ENCODE measurements around the gene ST13. TPM values are rescaled to one million over a fixed set of nuclear protein-coding genes. Genes with fewer than 3 reads are reported as not detected.

ST13 gene
- total RNA-seq, 1 donor = 231 TPM

DNA sequence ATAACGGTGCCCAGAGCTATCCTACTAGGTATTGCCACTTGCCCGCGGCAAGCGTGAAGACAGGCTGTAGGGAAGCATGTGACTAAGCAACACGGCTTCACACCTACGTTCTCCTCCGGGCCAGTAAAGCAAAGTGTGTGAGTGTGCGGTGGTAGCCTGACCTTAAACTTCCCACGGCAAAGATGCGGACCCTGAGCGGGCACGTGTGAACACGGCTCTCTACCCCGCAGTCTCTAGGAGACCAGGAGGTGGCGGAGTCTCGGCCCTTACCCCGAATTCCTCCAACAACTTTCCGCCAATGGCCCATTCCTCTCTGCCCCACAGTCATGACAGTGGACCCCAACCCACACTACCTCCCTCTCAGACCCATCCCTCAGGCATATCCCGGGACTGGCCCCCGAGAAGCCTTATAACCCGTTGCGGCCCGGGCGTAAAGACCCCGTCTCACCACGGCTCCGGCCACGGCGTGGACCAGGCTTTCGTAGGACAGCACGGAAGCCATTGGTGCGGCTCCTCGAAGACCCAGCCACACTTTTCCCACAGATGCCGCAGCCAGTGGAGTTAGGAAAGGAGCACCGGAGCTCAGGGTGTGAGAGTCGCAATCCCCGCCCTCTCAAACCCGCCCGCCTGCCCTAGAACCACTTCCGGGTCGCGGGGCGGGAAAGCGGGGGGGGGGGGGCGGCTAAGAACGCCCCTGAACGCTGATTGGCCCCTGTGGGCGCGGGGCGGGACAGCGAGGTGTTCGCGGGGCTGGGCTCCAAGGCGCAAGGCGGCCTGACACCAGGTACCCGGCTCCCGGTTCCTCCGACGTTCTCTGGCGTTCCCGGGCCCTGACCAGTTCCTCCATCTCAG is 37.5 kb downstream of the ST13 start, which contains the start of gene SLC25A17:
Gene SLC25A17 (minus strand): TSS at position 600 of the 852 bp plus-strand sequence. CDS start 98 bp downstream, at position 502.
- TF ChIP-seq, protein P1, sequence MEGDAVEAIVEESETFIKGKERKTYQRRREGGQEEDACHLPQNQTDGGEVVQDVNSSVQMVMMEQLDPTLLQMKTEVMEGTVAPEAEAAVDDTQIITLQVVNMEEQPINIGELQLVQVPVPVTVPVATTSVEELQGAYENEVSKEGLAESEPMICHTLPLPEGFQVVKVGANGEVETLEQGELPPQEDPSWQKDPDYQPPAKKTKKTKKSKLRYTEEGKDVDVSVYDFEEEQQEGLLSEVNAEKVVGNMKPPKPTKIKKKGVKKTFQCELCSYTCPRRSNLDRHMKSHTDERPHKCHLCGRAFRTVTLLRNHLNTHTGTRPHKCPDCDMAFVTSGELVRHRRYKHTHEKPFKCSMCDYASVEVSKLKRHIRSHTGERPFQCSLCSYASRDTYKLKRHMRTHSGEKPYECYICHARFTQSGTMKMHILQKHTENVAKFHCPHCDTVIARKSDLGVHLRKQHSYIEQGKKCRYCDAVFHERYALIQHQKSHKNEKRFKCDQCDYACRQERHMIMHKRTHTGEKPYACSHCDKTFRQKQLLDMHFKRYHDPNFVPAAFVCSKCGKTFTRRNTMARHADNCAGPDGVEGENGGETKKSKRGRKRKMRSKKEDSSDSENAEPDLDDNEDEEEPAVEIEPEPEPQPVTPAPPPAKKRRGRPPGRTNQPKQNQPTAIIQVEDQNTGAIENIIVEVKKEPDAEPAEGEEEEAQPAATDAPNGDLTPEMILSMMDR (IDR thresholded peaks at IDR 0.05; ENCODE audit: extremely low read depth, low read depth, low read length) = peak; percentile 43
- no peaks in the 10 kb centered on the region for H3K27me3 ChIP-seq (ENCODE audit: insufficient read depth, low read length)
- peaks cover 19% of the 10 kb centered on the region for H3K4me1 ChIP-seq (ENCODE audit: insufficient read depth, low read length)
- peak within 1 kb of the TSS; percentile 97 for H2AFZ ChIP-seq (ENCODE audit: low read length)
- peaks cover 46% of the 10 kb centered on the region for H3K79me2 ChIP-seq (ENCODE audit: insufficient read depth, low read length)
- peak within 1 kb of the TSS; percentile 96 for H3K4me2 ChIP-seq (ENCODE audit: insufficient read depth, low read length)
- peak within 1 kb of the TSS; percentile 100 for H3K4me3 ChIP-seq (ENCODE audit: insufficient read depth, low read length)
- H4K20me1 ChIP-seq (ENCODE audit: insufficient read depth, low read length) = peaks cover 5% of the 10 kb centered on the region
- no peaks in the 10 kb centered on the region for H3K9me3 ChIP-seq (ENCODE audit: low read depth, low read length)
- peak within 1 kb of the TSS; percentile 85 for H3K27ac ChIP-seq (ENCODE audit: low read depth, low read length)
- peaks cover 6% of the 10 kb centered on the region for H3K36me3 ChIP-seq (ENCODE audit: insufficient read depth, low read length)
- peak; percentile 97 for DNase-seq (ENCODE audit: insufficient read length, low spot score, missing footprints)

DNA sequence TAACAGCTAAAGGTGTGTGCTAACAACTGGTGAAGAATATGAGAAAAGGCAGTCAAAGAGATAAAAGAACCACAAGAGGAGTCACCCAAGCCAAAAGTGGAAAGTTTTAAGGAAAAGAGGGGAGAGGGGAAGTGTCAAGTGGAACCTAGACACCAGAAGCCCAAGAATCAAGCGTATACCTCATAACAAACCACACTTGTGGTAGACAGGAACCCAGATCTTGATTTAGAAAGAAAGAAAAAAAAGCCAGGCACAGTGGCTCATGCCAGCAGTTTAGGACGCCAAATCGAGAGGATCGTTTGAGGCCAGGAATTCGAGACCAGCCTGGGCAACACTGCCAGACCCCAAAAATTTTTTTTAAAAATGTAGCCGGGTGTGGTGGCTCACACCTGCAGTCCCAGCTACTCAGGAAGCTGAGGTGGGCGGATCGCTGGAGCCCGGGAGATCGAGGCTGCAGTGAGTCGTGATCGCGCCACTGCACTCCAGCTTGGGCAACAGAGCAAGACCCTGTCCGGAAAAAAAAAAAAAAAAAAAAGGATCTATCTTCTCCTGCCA is 38.2 kb downstream of the ST13 start:
- peaks cover 19% of the 10 kb centered on the region for H3K4me1 ChIP-seq (ENCODE audit: insufficient read depth, low read length)
- peak overlapping the region; percentile 97 for H2AFZ ChIP-seq (ENCODE audit: low read length)
- no peaks in the 10 kb centered on the region for H3K9me3 ChIP-seq (ENCODE audit: low read depth, low read length)
- DNase-seq (ENCODE audit: insufficient read length, low spot score, missing footprints) = no peak
- H3K36me3 ChIP-seq (ENCODE audit: insufficient read depth, low read length) = no peaks in the 10 kb centered on the region
- H3K4me3 ChIP-seq (ENCODE audit: insufficient read depth, low read length) = peak overlapping the region; percentile 100
- peaks cover 52% of the 10 kb centered on the region for H3K79me2 ChIP-seq (ENCODE audit: insufficient read depth, low read length)
- peak overlapping the region; percentile 85 for H3K27ac ChIP-seq (ENCODE audit: low read depth, low read length)
- H3K27me3 ChIP-seq (ENCODE audit: insufficient read depth, low read length) = no peaks in the 10 kb centered on the region
- H4K20me1 ChIP-seq (ENCODE audit: insufficient read depth, low read length) = peaks cover 5% of the 10 kb centered on the region
- TF ChIP-seq, protein P1 (IDR thresholded peaks at IDR 0.05; ENCODE audit: extremely low read depth, low read depth, low read length) = no peak
- peak overlapping the region; percentile 96 for H3K4me2 ChIP-seq (ENCODE audit: insufficient read depth, low read length)

DNA sequence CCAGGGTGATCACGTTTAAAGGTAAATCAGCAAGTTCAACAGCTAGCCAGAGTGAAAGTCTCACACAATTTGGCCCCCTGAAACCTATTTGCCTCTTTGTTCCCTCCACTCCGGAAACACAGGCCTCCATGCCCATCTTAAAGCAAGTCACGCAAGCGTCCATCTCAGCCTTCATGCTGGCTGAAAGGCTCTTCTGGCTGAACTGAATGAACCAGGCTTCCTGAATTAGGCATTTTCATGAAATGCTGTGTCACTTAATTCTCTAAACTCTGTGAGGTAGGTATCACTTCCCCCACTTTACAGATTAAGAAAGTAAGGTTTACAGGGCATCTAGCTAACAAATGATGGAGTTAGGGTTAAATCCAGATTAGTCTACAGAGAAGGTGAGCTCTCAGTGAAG is 38.7 kb downstream of the ST13 start:
- Histone ChIP-seq H3K27me3 (ENCODE audit: insufficient read depth, low read length) (no peaks in the 10 kb centered on the region), H4K20me1 (ENCODE audit: insufficient read depth, low read length) (peaks cover 5% of the 10 kb centered on the region), H3K4me1 (ENCODE audit: insufficient read depth, low read length) (peaks cover 19% of the 10 kb centered on the region), H3K9me3 (ENCODE audit: low read depth, low read length) (no peaks in the 10 kb centered on the region), H3K4me2 (ENCODE audit: insufficient read depth, low read length) (peak overlapping the region; percentile 96), H3K36me3 (ENCODE audit: insufficient read depth, low read length) (no peaks in the 10 kb centered on the region), H3K27ac (ENCODE audit: low read depth, low read length) (no peak overlapping the region), H3K79me2 (ENCODE audit: insufficient read depth, low read length) (peaks cover 57% of the 10 kb centered on the region), H2AFZ (ENCODE audit: low read length) (no peak overlapping the region), H3K4me3 (ENCODE audit: insufficient read depth, low read length) (peak overlapping the region; percentile 100)
- no peak for DNase-seq (ENCODE audit: insufficient read length, low spot score, missing footprints)
- TF ChIP-seq, protein P1 (IDR thresholded peaks at IDR 0.05; ENCODE audit: extremely low read depth, low read depth, low read length) = no peak

DNA sequence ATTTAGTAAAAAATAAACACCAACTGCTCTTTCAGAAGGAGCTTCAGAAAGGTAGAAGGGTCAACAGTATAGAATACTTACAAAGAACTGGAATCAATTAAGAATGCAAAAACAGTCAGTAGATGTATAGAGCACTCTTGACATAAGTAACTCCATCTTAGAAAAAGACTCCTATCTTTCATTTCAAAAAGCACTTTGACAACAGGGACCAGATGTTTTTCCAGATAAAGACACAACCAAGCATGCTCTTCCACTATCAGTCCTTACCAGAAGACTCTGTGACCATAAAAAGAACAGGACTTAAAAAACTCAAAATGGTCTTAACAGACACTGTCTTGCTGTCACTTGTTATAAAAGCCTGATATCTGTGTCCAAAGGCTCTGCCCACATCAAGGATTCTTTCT is 42.5 kb downstream of the ST13 start:
- H3K36me3 ChIP-seq (ENCODE audit: insufficient read depth, low read length) = no peaks in the 10 kb centered on the region
- no peaks in the 10 kb centered on the region for H3K9me3 ChIP-seq (ENCODE audit: low read depth, low read length)
- H3K4me1 ChIP-seq (ENCODE audit: insufficient read depth, low read length) = peaks cover 15% of the 10 kb centered on the region
- DNase-seq (ENCODE audit: insufficient read length, low spot score, missing footprints) = no peak
- H3K27me3 ChIP-seq (ENCODE audit: insufficient read depth, low read length) = no peaks in the 10 kb centered on the region
- H3K4me3 ChIP-seq (ENCODE audit: insufficient read depth, low read length) = no peak overlapping the region
- H3K27ac ChIP-seq (ENCODE audit: low read depth, low read length) = no peak overlapping the region
- H4K20me1 ChIP-seq (ENCODE audit: insufficient read depth, low read length) = peaks cover 5% of the 10 kb centered on the region
- TF ChIP-seq, protein P1 (IDR thresholded peaks at IDR 0.05; ENCODE audit: extremely low read depth, low read depth, low read length) = no peak
- H2AFZ ChIP-seq (ENCODE audit: low read length) = no peak overlapping the region
- H3K79me2 ChIP-seq (ENCODE audit: insufficient read depth, low read length) = peaks cover 79% of the 10 kb centered on the region
- H3K4me2 ChIP-seq (ENCODE audit: insufficient read depth, low read length) = no peak overlapping the region
